Activated CD8-positive, alpha-beta memory T cell treated with anti-CD3 and anti-CD28 coated beads for 48 hours (primary cell): Measurements from ENCODE around the gene PGF.

Experiments used
- DNase-seq, 3 experiments: peaks; one replicate each; pipeline ENCODE4 v3.0.0-alpha.2; 2020; ENCODE audit warnings: low read depth in 2 of 3, low spot score in 2 of 3

PGF gene

GRCh38 chr14:74959596-74960180, 4.3 kb upstream of the PGF start:
- no peak for DNase-seq

GRCh38 chr14:74956280-74957072, 1.1 kb upstream of the PGF start:
- DNase-seq = no peak

- no peak for DNase-seq
Measured at GRCh38 chr14:74956027-74956279, 556 bp upstream of the PGF start.

GRCh38 chr14:74954947-74955228, 509 bp downstream of the PGF start:
- DNase-seq = no peak

- DNase-seq = no peak
Measured at GRCh38 chr14:74954232-74954946, 1.0 kb downstream of the PGF start.

- no peak for DNase-seq
Measured at GRCh38 chr14:74953686-74954085, 1.7 kb downstream of the PGF start.

DNA sequence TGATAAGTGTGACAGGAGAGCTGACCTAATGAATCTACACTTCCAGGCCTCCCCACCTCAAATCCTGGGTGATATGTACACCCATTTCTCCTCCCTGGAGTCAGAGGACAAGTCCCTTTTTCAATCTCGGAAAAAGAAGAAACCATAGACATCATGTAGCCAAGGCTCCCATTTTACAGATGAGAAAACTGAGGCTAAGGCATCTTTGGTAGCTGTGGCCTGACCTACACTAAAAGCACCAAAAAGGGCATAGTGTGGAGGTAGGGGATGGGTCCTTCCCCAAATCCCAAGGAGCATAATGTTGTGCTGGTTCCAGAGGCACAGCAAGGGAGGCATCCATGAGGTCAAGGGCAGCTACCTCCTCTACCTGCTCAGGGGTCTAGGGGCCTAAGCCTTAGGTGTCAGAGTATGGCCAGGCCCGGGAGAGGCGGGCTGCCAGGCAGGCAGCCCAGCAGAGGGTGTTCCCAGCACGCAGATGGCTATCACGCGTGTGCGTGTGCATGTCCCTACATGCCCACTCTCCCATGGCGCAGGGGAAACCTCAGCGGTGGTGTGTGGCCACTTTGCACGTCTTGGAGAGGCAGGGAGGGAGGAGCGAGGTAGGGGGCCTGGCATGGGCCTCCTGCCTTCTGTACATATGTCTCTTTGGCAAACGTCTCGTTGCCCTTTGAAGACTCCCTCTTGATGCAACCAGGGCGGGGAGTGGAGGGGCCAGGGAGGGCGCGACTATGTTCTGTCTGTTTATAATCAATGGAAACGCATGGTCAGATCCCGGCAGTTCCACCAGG, 2.5 kb downstream of the PGF start:
- DNase-seq = no peak

GRCh38 chr14:74952180-74952665, 3.2 kb downstream of the PGF start:
- DNase-seq = no peak

GRCh38 chr14:74951443-74952179, 3.8 kb downstream of the PGF start:
- no peak for DNase-seq

DNA sequence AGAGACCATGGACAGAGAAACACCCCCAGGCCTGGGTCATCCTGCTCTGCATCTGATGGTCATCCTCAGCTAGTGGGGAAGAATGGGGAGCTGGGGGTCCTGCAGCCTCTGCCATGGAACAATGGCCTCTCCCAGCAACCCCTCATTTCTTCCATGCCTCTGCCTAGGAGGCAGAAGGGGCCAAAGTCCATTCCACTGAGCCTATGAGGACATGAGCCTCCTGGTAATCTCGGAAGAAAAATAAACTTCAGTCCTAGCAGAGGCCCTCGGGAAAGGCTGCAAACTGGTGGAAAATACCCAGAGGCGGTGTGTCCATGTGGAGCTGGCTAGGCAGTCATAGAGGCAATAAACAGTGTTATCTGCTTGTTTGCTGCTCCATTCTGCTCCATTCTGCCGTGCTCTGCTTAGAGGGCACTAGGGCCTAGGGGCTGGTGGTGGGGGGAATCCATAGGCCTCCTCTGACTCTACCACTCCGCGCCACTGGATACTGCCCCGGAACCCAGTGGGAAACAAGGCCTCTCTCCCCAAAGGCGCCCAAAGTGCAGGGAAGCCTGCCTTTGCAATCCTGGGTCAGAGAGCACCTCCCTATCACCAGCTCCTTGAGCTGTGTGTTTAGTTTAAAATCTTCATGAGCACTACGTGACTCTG, 4.5 kb downstream of the PGF start:
- no peak for DNase-seq

GRCh38 chr14:74949859-74950573, 5.4 kb downstream of the PGF start:
- no peak for DNase-seq

DNA sequence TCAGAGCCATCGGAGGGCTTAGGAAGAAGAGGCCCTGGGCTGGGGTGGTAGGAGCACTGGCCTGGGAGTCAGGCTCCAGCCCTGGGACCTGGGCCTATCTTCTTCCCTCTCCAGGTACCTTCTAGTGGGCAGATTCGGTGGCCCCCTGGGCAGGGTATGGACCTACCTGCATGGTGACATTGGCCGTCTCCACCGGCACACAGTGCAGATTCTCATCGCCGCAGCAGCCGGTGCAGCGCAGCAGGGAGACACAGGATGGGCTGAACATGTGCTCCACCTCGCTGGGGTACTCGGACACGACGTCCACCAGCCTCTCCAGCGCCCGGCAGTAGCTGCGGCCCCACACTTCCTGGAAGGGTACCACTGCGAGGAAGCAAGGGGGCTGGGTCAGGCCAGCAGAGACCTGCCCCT, 6.2 kb downstream of the PGF start:
- no peak for DNase-seq

DNA sequence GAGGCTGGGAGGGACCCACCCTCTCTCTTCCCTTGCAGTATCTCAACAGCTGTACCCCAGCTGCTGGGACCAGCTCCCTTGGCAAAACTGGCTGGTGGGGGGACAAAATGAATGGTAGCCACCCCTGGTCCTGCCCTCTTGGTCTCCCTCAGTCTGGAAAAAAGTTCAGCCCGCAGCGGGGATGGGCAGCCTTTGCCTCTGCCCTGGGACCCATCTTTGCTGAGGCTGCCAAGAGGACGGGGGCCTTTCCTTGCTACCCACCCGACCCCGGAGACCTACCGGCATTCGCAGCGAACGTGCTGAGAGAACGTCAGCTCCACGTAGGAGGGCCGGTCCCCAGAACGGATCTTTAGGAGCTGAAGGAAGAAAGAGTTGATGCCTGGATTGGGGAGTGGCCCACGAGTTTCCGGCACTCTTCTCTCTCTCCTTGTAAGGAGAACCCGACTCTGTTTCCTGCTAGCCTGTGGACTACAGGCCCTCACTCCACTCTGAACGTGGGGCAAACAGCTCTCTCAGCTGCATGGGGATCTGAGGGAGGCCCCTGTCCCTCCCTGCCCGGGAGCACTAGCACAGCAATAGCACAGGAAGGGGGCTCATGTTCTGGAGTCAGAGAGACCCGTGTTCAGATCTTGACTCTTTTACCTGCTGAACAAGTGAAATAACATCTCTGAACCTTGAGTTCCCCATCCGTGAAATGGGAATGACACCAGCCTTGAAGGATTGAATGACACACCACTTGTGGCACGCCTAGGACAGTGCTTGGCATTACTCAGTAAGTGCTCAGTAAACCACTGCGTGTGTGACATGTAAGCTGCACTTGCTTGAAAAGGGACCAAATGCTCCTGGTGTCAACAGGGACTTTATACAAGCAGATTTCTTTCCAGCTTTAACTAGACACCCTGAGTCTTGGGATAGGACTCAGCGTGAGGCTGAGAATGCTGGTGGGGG, 6.9 kb downstream of the PGF start:
- DNase-seq = no peak

- no peak for DNase-seq
Measured at GRCh38 chr14:74947353-74948227, 7.8 kb downstream of the PGF start.

DNA sequence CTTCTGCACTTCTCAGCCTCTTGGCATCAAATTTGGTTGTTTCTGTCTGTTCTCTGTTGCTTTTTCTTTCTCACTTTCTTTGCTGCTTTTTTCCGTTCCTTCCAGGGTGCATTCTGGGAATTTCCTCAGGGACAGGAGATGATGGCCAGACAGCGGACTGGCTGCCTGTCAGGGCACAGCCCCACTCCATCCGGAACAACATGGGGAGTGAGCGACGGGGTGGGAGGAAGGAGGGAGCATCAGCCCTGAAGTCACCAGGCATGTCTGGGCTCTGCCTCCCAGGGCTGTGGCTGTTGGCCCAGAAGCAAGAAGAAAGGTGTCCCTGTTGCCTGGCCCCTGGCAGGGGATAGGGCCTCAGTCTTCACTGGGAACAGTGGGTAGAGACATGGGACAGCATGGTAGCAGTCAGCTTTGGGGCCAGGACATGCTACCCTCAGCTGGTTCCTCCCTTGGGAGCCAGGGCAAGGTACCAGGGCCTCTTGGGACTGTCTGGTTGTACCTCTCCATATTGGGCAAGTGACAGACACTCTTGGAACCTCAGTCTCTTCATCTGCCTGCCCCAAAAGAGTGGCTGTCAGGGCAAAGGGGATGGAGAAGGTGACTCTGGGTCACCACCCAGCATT, 8.6 kb downstream of the PGF start:
- no peak for DNase-seq

- peak in 2 of 3 experiments; percentile 44 to 65 for DNase-seq
Measured at GRCh38 chr14:74945852-74946658, 9.3 kb downstream of the PGF start.
